KMS-11 (cell line): ENCODE measurements around the gene LAMB4.

Source experiments
- H2AFZ ChIP-seq: fragments of 200-600 bp; sonication (generic); 2 replicates; pipeline ENCODE4 v1.6.1; 2016; ENCODE audit warnings: antibody characterized with exemption, mixed run types, low read depth
- H3K27ac ChIP-seq: fragments of 200-600 bp; sonication (generic); 2 replicates; pipeline ENCODE4 v1.6.1; 2016; ENCODE audit warnings: mild to moderate bottlenecking, mixed run types
- H3K27me3 ChIP-seq: fragments of 200-600 bp; sonication (generic); 2 replicates; pipeline ENCODE4 v1.6.1; 2017; ENCODE audit warnings: mild to moderate bottlenecking, low read depth, mixed run types, moderate library complexity; ENCODE audit not compliant: insufficient read depth
- H3K36me3 ChIP-seq: fragments of 200-600 bp; sonication (generic); 2 replicates; pipeline ENCODE4 v1.6.1; 2017; ENCODE audit warnings: mild to moderate bottlenecking, mixed run types; ENCODE audit not compliant: insufficient read depth
- H3K4me1 ChIP-seq: fragments of 200-600 bp; sonication (generic); 2 replicates; pipeline ENCODE4 v1.6.1; 2016; ENCODE audit warnings: mild to moderate bottlenecking, low read depth, mixed run types; ENCODE audit not compliant: poor library complexity, severe bottlenecking
- H3K4me2 ChIP-seq: fragments of 200-600 bp; sonication (generic); 2 replicates; pipeline ENCODE4 v1.7.0; 2016; ENCODE audit warnings: mild to moderate bottlenecking, mixed run types
- H3K4me3 ChIP-seq: fragments of 200-600 bp; sonication (generic); IDR thresholded peaks from 2 replicates; pipeline ENCODE4 v1.6.1; 2017; ENCODE audit warnings: low read depth, low read length, mixed read lengths; ENCODE audit not compliant: insufficient read depth
- H3K79me2 ChIP-seq: fragments of 200-600 bp; sonication (generic); 2 replicates; pipeline ENCODE4 v1.6.1; 2016; ENCODE audit warnings: low read depth, mixed run types; ENCODE audit not compliant: insufficient read depth
- H3K9ac ChIP-seq: fragments of 200-600 bp; sonication (generic); 2 replicates; pipeline ENCODE4 v1.6.1; 2016; ENCODE audit warnings: mild to moderate bottlenecking, mixed run types
- H4K20me1 ChIP-seq: fragments of 200-600 bp; sonication (generic); 2 replicates; pipeline ENCODE4 v1.6.1; 2016; ENCODE audit warnings: mild to moderate bottlenecking, mixed run types; ENCODE audit not compliant: insufficient read depth
- CTCF ChIP-seq: fragments of 200-600 bp; sonication (generic); conservative IDR thresholded peaks from 2 replicates; pipeline ENCODE4 v1.6.1; 2017; ENCODE audit warnings: low read depth, mild to moderate bottlenecking, antibody characterized with exemption, low read length, moderate library complexity, mixed read lengths

The LAMB4 gene

GRCh38 chr7:108094933-108095710 lies 35.0 kb downstream of the LAMB4 start:
- Histone ChIP-seq H3K27ac (no peak overlapping the region), H3K4me3 (no peak overlapping the region), H4K20me1 (no peaks in the 10 kb centered on the region), H3K9ac (no peak overlapping the region), H3K4me2 (no peak overlapping the region), H3K27me3 (no peaks in the 10 kb centered on the region), H3K79me2 (no peaks in the 10 kb centered on the region), H3K36me3 (no peaks in the 10 kb centered on the region), H3K4me1 (no peaks in the 10 kb centered on the region), H2AFZ (no peak overlapping the region)
- TF ChIP-seq CTCF, result no peak

GRCh38 chr7:108094346-108094745 lies 35.8 kb downstream of the LAMB4 start:
- Histone ChIP-seq H3K27me3 (no peaks in the 10 kb centered on the region), H2AFZ (no peak overlapping the region), H4K20me1 (no peaks in the 10 kb centered on the region), H3K36me3 (no peaks in the 10 kb centered on the region), H3K4me1 (no peaks in the 10 kb centered on the region), H3K9ac (no peak overlapping the region), H3K27ac (no peak overlapping the region), H3K4me2 (no peak overlapping the region), H3K4me3 (no peak overlapping the region), H3K79me2 (no peaks in the 10 kb centered on the region)
- no peak for TF ChIP-seq CTCF

- Histone ChIP-seq H3K4me1 (no peaks in the 10 kb centered on the region), H3K4me2 (no peak overlapping the region), H2AFZ (no peak overlapping the region), H3K27me3 (no peaks in the 10 kb centered on the region), H3K9ac (no peak overlapping the region), H4K20me1 (no peaks in the 10 kb centered on the region), H3K36me3 (no peaks in the 10 kb centered on the region), H3K79me2 (no peaks in the 10 kb centered on the region), H3K4me3 (no peak overlapping the region), H3K27ac (no peak overlapping the region)
- TF ChIP-seq CTCF, result no peak
Observed at GRCh38 chr7:108093851-108094331, 36.3 kb downstream of the LAMB4 start.

- Histone ChIP-seq H3K4me2 (no peak overlapping the region), H4K20me1 (no peaks in the 10 kb centered on the region), H3K36me3 (no peaks in the 10 kb centered on the region), H3K27me3 (no peaks in the 10 kb centered on the region), H3K4me1 (no peaks in the 10 kb centered on the region), H3K4me3 (no peak overlapping the region), H3K79me2 (no peaks in the 10 kb centered on the region), H3K9ac (no peak overlapping the region), H2AFZ (no peak overlapping the region), H3K27ac (no peak overlapping the region)
- no peak for TF ChIP-seq CTCF
Observed at GRCh38 chr7:108093341-108093740, 36.8 kb downstream of the LAMB4 start.
